Prostate gland (tissue), 2 donors: ENCODE measurements around the gene TTBK1. TPM values are rescaled to one million over a fixed set of nuclear protein-coding genes. Genes with fewer than 3 reads are reported as not detected.

Source experiments
- DNase-seq: peaks from one replicate; pipeline ENCODE4 v3.0.0-alpha.2; 2019; ENCODE audit warnings: low spot score
- H3K27ac ChIP-seq, 2 donors: fragments of 200-600 bp; sonication (generic); 2 replicates each; pipeline ENCODE4 v1.5.1; 2017 to 2019
- H3K27me3 ChIP-seq: fragments of 200-600 bp; sonication (generic); replicated peaks from 2 replicates; pipeline ENCODE4 v1.5.1; 2019; ENCODE audit not compliant: insufficient read depth
- H3K36me3 ChIP-seq, 2 donors: fragments of 200-600 bp; sonication (generic); 1 replicate in 1 of 2; 2 replicates in 1 of 2; pipeline versions ENCODE4 v1.5.1 to v1.8.1; 2017 to 2019
- H3K4me1 ChIP-seq: fragments of 200-600 bp; sonication (generic); replicated peaks from 2 replicates; pipeline ENCODE4 v1.5.1; 2019
- H3K4me3 ChIP-seq, 2 donors: fragments of 200-600 bp; sonication (generic); 2 replicates each; pipeline ENCODE4 v1.5.1; 2017 to 2019
- H3K9me3 ChIP-seq: fragments of 200-600 bp; sonication (generic); 2 replicates; pipeline ENCODE4 v1.5.1; 2017
- POLR2A ChIP-seq: fragments of 450-650 bp; IDR thresholded peaks from one replicate; pipeline ENCODE4 v1.6.1; 2016; ENCODE audit warnings: antibody characterized with exemption, mild to moderate bottlenecking
- POLR2AphosphoS5 ChIP-seq: sonication (generic); formaldehyde crosslinking; IDR thresholded peaks from one replicate; pipeline ENCODE4 v1.6.1; 2017; ENCODE audit warnings: antibody characterized with exemption
- WGBS: methylation state at CpG from one replicate; pipeline ENCODE4 v1.1.5; 2018; 5-methylcytosine and 5-hydroxymethylcytosine counted together
- intact Hi-C: fragments of 100-400 bp; cut with DNase I; formaldehyde crosslinking; loops from one replicate; pipeline ENCODE4 v1.14.2; 2022
- total RNA-seq, 2 donors: library from RNA; depleted of rRNA; stranded (reverse); fragments of >200 nt; gene quantifications; one replicate each; pipeline ENCODE4 v1.1.0, GENCODE V29; 2016
- TF ChIP-seq, protein P1 (sequence below), 4 experiments: fragments of 200-600 bp in 2 of 4; fragments of 450-650 bp in 2 of 4; sonication (generic) in 2 of 4; IDR thresholded peaks; 1 replicate in 3 of 4; 2 replicates in 1 of 4; pipeline ENCODE4 v1.5.1; 2016 to 2019; ENCODE audit warnings: antibody characterized with exemption in 4 of 4, mild to moderate bottlenecking in 2 of 4, moderate library complexity in 2 of 4

Gene TTBK1
- total RNA-seq, 2 donors from 2014 or later: 0.18 to 0.62 TPM

DNA sequence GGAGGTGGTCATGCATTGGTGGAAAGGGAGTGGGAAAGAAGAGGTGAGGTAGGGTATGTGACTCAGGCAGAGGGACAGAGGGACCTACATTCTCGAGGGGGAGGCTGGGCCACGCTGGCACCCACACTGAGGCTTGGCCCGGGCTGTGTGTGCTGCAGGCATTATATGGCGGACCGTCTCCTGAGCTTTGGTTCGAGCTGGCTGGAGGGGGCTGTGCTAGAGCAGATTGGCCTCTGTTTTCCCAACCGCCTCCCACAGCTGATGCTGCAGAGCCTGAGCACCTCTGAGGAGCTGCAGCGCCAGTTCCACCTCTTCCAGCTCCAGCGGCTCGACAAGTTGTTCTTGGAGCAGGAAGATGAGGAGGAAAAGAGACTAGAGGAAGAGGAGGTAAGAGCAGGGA is 37.4 kb upstream of the TTBK1 start:
- TF ChIP-seq POLR2AphosphoS5: no peak
- TF ChIP-seq, protein P1, sequence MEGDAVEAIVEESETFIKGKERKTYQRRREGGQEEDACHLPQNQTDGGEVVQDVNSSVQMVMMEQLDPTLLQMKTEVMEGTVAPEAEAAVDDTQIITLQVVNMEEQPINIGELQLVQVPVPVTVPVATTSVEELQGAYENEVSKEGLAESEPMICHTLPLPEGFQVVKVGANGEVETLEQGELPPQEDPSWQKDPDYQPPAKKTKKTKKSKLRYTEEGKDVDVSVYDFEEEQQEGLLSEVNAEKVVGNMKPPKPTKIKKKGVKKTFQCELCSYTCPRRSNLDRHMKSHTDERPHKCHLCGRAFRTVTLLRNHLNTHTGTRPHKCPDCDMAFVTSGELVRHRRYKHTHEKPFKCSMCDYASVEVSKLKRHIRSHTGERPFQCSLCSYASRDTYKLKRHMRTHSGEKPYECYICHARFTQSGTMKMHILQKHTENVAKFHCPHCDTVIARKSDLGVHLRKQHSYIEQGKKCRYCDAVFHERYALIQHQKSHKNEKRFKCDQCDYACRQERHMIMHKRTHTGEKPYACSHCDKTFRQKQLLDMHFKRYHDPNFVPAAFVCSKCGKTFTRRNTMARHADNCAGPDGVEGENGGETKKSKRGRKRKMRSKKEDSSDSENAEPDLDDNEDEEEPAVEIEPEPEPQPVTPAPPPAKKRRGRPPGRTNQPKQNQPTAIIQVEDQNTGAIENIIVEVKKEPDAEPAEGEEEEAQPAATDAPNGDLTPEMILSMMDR (IDR thresholded peaks at IDR 0.05): no peak
- TF ChIP-seq POLR2A: no peak
- Histone ChIP-seq H3K9me3 (no peaks in the 10 kb centered on the region), H3K27ac (no peak overlapping the region), H3K27me3 (no peaks in the 10 kb centered on the region), H3K4me1 (no peaks in the 10 kb centered on the region), H3K36me3 (no peaks in the 10 kb centered on the region), H3K4me3 (no peak overlapping the region)
- intact Hi-C loops: no loop called here
- no peak for DNase-seq
- 96% methylated on average over 10 of the region's 10 CpGs for WGBS

DNA sequence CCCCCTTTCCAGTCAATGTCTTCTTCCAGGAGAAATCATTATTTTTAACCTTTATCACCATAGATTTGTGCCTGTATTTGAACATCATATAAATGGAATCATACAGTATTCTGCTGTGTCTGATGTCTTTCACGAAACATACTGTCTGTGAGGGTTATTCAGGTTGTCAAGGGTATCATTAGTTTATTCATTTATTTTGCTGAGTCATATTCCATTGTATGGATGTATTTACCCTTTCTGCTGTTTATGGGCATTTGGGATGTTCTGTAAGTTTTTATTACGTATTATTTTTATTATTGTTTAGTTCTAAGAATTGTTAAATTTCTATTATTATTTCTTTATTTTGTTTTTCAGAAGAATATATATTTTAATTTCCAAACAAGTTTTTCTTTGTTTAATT is 36.0 kb upstream of the TTBK1 start:
- 83% methylated on average over 2 of the region's 2 CpGs for WGBS
- Histone ChIP-seq H3K27ac (no peak overlapping the region), H3K4me1 (no peaks in the 10 kb centered on the region), H3K9me3 (no peaks in the 10 kb centered on the region), H3K27me3 (no peaks in the 10 kb centered on the region), H3K4me3 (no peak overlapping the region), H3K36me3 (no peaks in the 10 kb centered on the region)
- no peak for TF ChIP-seq POLR2AphosphoS5
- intact Hi-C loops: no loop called here
- DNase-seq: no peak

DNA sequence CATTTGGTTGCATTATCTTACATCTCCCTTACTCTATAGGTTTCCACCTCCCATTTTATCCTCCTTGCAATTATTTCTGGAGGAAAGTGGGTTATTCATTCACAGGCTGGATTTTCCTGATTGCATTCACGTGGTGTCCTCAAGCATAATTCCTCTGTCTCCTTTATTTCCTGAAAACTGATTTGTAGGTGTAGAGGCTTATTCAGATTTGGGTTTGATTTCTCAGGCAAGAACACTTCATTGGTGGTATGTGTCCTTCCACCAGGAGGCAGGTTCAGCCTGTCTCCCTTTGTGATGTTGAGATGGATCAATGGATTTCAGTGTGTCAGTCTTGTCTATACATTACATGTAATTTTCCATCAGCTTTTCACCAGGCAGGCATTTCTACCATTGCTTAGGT is 31.3 kb upstream of the TTBK1 start:
- intact Hi-C loops: no loop called here
- no peaks in the 10 kb centered on the region for H3K4me1 ChIP-seq
- H3K36me3 ChIP-seq: no peaks in the 10 kb centered on the region
- no peaks in the 10 kb centered on the region for H3K9me3 ChIP-seq
- H3K27ac ChIP-seq: no peak overlapping the region
- H3K4me3 ChIP-seq: no peak overlapping the region
- no peak for DNase-seq
- no peaks in the 10 kb centered on the region for H3K27me3 ChIP-seq
- 56% methylated on average over 1 of the region's 1 CpG for WGBS
- TF ChIP-seq POLR2AphosphoS5 (no peak), POLR2A (no peak)
- TF ChIP-seq, protein P1 (IDR thresholded peaks at IDR 0.05): no peak

DNA sequence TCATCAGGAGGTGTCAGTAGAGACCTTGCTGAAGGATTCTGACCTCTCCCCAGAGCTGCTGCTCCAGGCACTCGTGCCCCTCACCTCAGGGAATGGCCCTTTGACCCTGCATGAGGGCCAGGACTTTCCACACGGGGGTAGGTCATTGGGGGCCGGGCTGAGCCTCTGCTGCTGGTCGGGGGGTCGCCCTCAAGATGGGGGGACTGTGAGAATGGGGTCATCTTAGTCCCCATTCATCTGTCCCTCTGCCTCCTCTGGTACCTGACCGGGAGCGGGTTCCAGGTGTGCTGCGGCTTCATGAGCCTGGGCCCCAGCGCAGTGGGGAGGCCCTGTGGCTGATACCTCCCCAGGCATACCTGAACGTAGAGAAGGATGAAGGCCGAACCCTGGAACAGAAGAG is 29.9 kb upstream of the TTBK1 start:
- Histone ChIP-seq H3K27me3 (no peaks in the 10 kb centered on the region), H3K36me3 (no peaks in the 10 kb centered on the region), H3K4me3 (no peak overlapping the region), H3K27ac (no peak overlapping the region), H3K4me1 (no peaks in the 10 kb centered on the region), H3K9me3 (no peaks in the 10 kb centered on the region)
- intact Hi-C loops: no loop called here
- WGBS: 87% methylated on average over 11 of the region's 11 CpGs
- no peak for DNase-seq
- TF ChIP-seq POLR2A (no peak), POLR2AphosphoS5 (no peak)
- TF ChIP-seq, protein P1 (IDR thresholded peaks at IDR 0.05): no peak

DNA sequence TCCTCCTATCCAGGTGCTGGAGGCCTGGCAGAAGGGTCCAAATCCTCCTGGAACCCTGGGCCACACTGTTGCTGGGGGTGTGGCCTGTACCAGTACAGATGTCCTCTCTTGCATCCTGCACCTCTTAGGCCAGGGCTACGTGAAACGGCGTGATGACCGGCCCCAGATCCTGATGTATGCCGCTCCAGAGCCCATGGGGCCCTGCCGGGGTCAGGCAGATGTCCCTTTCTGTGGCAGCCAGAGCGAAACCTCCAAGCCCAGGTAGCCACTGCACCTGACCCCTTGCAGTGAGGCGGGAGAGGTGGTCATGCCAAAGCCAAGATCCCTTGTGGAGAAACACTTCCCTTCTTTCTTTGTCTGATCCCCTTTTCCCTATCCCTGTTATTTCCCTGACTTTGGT is 28.2 kb upstream of the TTBK1 start:
- WGBS: 97% methylated on average over 8 of the region's 8 CpGs
- intact Hi-C loops: no loop called here
- no peak for DNase-seq
- no peaks in the 10 kb centered on the region for H3K36me3 ChIP-seq
- no peaks in the 10 kb centered on the region for H3K9me3 ChIP-seq
- H3K27me3 ChIP-seq: no peaks in the 10 kb centered on the region
- TF ChIP-seq, protein P1 (IDR thresholded peaks at IDR 0.05): no peak
- no peak for TF ChIP-seq POLR2A
- TF ChIP-seq POLR2AphosphoS5: no peak
- H3K4me1 ChIP-seq: no peaks in the 10 kb centered on the region
- no peak overlapping the region for H3K27ac ChIP-seq
- H3K4me3 ChIP-seq: no peak overlapping the region
